Colonic mucosa (tissue), 4 donors: ENCODE results near the gene ARMC9. TPM values are rescaled to one million over a fixed set of nuclear protein-coding genes. Genes with fewer than 3 reads are reported as not detected.

Source experiments
- DNase-seq: peaks from one replicate; pipeline ENCODE4 v3.0.0-alpha.2; 2020
- H3K27ac ChIP-seq: fragments of 200-600 bp; one replicate; pipeline ENCODE4 v1.8.0; 2021
- H3K27me3 ChIP-seq: fragments of 200-600 bp; one replicate; pipeline ENCODE4 v1.8.0; 2021
- H3K36me3 ChIP-seq: fragments of 200-600 bp; one replicate; pipeline ENCODE4 v1.8.0; 2021
- H3K4me1 ChIP-seq: fragments of 200-600 bp; one replicate; pipeline ENCODE4 v1.8.0; 2021; ENCODE audit warnings: mild to moderate bottlenecking
- H3K4me3 ChIP-seq: fragments of 200-600 bp; one replicate; pipeline ENCODE4 v1.8.0; 2021
- H3K9ac ChIP-seq, 2 donors: one replicate each; pipeline ENCODE4 v1.7.0; 2013; ENCODE audit warnings: control low read depth in 2 of 2, low read depth in 2 of 2, low read length in 2 of 2
- H3K9me3 ChIP-seq: fragments of 200-600 bp; one replicate; pipeline ENCODE4 v1.8.0; 2021
- intact Hi-C: fragments of 100-400 bp; cut with DNase I; formaldehyde crosslinking; loops from one replicate; pipeline ENCODE4 v1.14.1; 2022
- total RNA-seq, 2 donors: library from RNA; stranded (reverse); fragmentation: NEBNext Ultra II Directional in 1 of 2; extraction: Animal tissue kit (Norgen Biotek cat#: 25700) in 1 of 2; gene quantifications; one replicate each; pipeline ENCODE4 v1.2.1, GENCODE V29; 2021
- TF ChIP-seq, protein P1 (sequence below): fragments of 200-600 bp; IDR thresholded peaks from one replicate; pipeline ENCODE4 v1.8.0; 2022; ENCODE audit warnings: antibody characterized with exemption, mild to moderate bottlenecking
- donor health status: healthy.
- donor health status: DM: no; HTN: no; CAD: no.
- donor health status: DM: no; HTN: no; CAD: no.

The ARMC9 gene
- total RNA-seq, 2 donors from 2014 or later = 9.8 to 17.2 TPM

DNA sequence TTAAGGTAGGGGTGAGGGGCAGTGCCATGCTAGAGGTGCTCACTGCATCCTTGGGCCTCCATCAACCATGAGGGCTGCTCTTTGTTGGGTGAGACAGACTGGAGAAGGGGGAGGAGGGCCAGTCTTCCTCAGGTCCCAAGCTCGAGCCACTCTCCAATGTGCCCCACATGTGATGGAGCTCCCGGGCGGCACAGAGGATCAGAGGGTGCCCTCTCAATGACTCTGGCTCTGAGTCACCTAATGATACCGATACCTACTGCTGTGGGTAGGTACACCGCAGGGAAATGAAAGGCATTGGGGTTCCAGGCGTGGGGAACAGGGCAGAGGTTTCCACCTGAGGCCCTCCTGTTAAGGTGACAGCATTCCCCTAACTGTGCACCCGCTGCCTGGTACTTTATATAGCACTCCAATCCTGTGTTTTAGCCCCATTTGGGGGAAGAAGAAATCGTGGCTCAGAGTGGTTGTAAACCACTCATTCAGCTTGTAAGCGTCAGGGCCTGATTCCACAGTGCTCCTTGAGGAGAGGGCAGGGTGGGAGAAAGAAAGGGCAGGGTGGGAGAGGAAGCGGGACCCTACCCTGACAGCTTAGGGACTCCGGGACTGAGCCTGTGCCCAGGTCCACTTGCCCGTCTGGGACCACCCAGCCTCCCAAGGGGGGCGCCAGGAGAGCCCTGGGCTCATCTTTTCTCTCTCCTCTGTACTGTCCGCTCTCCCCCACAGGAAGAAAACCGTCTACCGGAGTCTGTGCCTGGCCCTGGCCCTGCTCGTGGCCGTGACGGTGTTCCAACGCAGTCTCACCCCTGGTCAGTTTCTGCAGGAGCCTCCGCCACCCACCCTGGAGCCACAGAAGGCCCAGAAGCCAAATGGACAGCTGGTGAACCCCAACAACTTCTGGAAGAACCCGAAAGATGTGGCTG is 198.8 kb downstream of the ARMC9 start:
- DNase-seq = peak; percentile 18
- peak overlapping the region; percentile 60 for H3K27ac ChIP-seq
- peaks cover 9% of the 10 kb centered on the region for H3K4me1 ChIP-seq

DNA sequence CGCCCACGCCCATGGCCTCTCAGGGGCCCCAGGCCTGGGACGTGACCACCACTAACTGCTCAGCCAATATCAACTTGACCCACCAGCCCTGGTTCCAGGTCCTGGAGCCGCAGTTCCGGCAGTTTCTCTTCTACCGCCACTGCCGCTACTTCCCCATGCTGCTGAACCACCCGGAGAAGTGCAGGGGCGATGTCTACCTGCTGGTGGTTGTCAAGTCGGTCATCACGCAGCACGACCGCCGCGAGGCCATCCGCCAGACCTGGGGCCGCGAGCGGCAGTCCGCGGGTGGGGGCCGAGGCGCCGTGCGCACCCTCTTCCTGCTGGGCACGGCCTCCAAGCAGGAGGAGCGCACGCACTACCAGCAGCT is 199.5 kb downstream of the ARMC9 start:
- Histone ChIP-seq H3K36me3 (peaks cover 7% of the 10 kb centered on the region), H3K27me3 (no peaks in the 10 kb centered on the region), H3K4me3 (peak overlapping the region; percentile 77), H3K9ac (no peak overlapping the region), H3K4me1 (peaks cover 9% of the 10 kb centered on the region), H3K9me3 (no peaks in the 10 kb centered on the region), H3K27ac (peak overlapping the region; percentile 60)
- intact Hi-C loops = loop anchor here (5.0 kb wide), 1 partner anchor 101 kb away; no protein-coding TSS in a partner anchor
- peak; percentile 28 for DNase-seq
- TF ChIP-seq, protein P1, sequence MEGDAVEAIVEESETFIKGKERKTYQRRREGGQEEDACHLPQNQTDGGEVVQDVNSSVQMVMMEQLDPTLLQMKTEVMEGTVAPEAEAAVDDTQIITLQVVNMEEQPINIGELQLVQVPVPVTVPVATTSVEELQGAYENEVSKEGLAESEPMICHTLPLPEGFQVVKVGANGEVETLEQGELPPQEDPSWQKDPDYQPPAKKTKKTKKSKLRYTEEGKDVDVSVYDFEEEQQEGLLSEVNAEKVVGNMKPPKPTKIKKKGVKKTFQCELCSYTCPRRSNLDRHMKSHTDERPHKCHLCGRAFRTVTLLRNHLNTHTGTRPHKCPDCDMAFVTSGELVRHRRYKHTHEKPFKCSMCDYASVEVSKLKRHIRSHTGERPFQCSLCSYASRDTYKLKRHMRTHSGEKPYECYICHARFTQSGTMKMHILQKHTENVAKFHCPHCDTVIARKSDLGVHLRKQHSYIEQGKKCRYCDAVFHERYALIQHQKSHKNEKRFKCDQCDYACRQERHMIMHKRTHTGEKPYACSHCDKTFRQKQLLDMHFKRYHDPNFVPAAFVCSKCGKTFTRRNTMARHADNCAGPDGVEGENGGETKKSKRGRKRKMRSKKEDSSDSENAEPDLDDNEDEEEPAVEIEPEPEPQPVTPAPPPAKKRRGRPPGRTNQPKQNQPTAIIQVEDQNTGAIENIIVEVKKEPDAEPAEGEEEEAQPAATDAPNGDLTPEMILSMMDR = no peak

More for the DNA sequence above, 198.8 kb downstream of the ARMC9 start:
- TF ChIP-seq, protein P1 = no peak
- Histone ChIP-seq H3K36me3 (peaks cover 7% of the 10 kb centered on the region), H3K9ac (peak overlapping the region in 1 of 2 donors; percentile 81), H3K27me3 (no peaks in the 10 kb centered on the region), H3K4me3 (peak overlapping the region; percentile 77), H3K9me3 (no peaks in the 10 kb centered on the region)
- intact Hi-C loops = loop anchor here (5.0 kb wide), 1 partner anchor 100 kb away; no protein-coding TSS in a partner anchor

DNA sequence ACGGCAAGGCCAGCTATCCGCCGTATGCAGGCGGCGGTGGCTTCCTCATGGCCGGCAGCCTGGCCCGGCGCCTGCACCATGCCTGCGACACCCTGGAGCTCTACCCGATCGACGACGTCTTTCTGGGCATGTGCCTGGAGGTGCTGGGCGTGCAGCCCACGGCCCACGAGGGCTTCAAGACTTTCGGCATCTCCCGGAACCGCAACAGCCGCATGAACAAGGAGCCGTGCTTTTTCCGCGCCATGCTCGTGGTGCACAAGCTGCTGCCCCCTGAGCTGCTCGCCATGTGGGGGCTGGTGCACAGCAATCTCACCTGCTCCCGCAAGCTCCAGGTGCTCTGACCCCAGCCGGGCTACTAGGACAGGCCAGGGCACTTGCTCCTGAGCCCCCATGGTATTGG is 200.2 kb downstream of the ARMC9 start:
- peak overlapping the region; percentile 77 for H3K4me3 ChIP-seq
- H3K36me3 ChIP-seq = peaks cover 7% of the 10 kb centered on the region
- peak overlapping the region in 1 of 2 donors; percentile 38 for H3K9ac ChIP-seq
- TF ChIP-seq, protein P1 = no peak
- H3K27me3 ChIP-seq = no peaks in the 10 kb centered on the region
- no peak overlapping the region for H3K27ac ChIP-seq
- no peaks in the 10 kb centered on the region for H3K9me3 ChIP-seq
- intact Hi-C loops = loop anchor here (5.0 kb wide), 1 partner anchor 101 kb away; no protein-coding TSS in a partner anchor
- peaks cover 9% of the 10 kb centered on the region for H3K4me1 ChIP-seq
- peak; percentile 18 for DNase-seq

DNA sequence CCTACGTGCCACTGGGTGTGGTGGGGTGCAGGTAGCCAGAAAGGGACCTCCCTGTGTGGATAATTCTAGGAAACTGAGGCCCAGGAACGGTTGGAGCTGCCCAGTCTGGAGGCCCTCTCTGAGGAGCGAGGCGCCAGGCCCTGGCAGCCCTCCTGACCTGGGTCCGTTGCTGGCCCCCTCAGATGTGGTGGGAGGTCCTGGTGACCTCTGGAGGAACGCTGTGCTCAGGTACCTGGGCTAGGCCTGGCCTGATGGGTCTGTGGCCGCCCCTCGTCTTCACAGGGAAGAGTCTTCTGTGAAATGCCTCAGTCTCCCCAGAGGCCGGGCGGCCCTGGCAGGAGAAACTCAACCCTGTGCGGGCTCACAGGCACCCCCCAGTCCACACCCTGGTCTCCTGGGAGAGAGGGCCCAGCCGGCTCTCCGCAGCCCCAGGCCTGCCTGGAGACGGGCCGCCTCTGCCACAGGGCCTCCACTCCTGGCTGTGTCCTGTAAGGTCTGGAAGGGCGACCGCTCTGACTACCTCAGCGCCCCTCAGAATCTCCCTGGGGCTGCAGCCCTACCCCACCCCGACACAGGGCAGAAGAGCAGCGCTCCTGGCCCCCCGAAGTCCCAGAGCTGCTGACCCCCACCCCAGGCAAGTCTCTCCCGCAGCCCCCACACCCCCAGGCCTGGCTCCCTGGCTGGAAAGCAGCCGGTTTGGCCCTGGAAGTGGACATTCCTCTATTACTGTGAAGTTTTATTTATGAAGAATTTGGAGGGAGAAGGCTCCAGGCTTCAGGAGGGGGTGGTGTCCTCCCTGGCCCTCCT is 200.8 kb downstream of the ARMC9 start:
- intact Hi-C loops = loop anchor here (5.0 kb wide), 1 partner anchor 102 kb away; no protein-coding TSS in a partner anchor
- TF ChIP-seq, protein P1 = no peak
- Histone ChIP-seq H3K9ac (peak overlapping the region; percentile 7 to 62), H3K27me3 (no peaks in the 10 kb centered on the region), H3K4me1 (peaks cover 9% of the 10 kb centered on the region), H3K27ac (peak overlapping the region; percentile 27), H3K4me3 (peak overlapping the region; percentile 77), H3K36me3 (peaks cover 7% of the 10 kb centered on the region), H3K9me3 (no peaks in the 10 kb centered on the region)
- DNase-seq = peak; percentile 23
